Stimulated activated CD8-positive, alpha-beta memory T cell treated with anti-CD3 and anti-CD28 coated beads, Interleukin-7, amount 100 ng/mL, for 1 hour (primary cell): Measurements from ENCODE around the gene BLM.
"Not testable (repeated sequence)": the region's sequence is repeated elsewhere in the genome, so short reads cannot be mapped to it uniquely, and the experiment has no call there.

ENCODE experiments used
- DNase-seq, 2 donors: peaks; one replicate each; pipeline ENCODE4 v3.0.0-alpha.2; 2020; ENCODE audit warnings: low read depth in 2 of 2

The BLM gene

GRCh38 chr15:90735923-90736322 is 18.8 kb downstream of the BLM start:
- no peak for DNase-seq

GRCh38 chr15:90740545-90740944 is 23.4 kb downstream of the BLM start:
- DNase-seq: not testable (repeated sequence)

- DNase-seq: no peak
Observed at GRCh38 chr15:90742087-90742486, 24.9 kb downstream of the BLM start.

GRCh38 chr15:90743407-90743806 is 26.3 kb downstream of the BLM start:
- DNase-seq: no peak

GRCh38 chr15:90744759-90745402 is 27.7 kb downstream of the BLM start:
- no peak for DNase-seq

- no peak for DNase-seq
Observed at GRCh38 chr15:90749754-90750153, 32.6 kb downstream of the BLM start.

GRCh38 chr15:90750186-90750585 is 33.0 kb downstream of the BLM start:
- DNase-seq: no peak

- DNase-seq: no peak
Observed at GRCh38 chr15:90751300-90751825, 34.2 kb downstream of the BLM start.

- no peak for DNase-seq
Observed at GRCh38 chr15:90756916-90757315, 39.8 kb downstream of the BLM start.

- DNase-seq: no peak
Observed at GRCh38 chr15:90757461-90757860, 40.3 kb downstream of the BLM start.

- DNase-seq: no peak
Observed at GRCh38 chr15:90760661-90761232, 43.6 kb downstream of the BLM start.

GRCh38 chr15:90761629-90762028 is 44.5 kb downstream of the BLM start:
- DNase-seq: no peak

- no peak for DNase-seq
Observed at GRCh38 chr15:90762109-90762508, 45.0 kb downstream of the BLM start.

- DNase-seq: no peak
Observed at GRCh38 chr15:90763366-90764099, 46.4 kb downstream of the BLM start.

- DNase-seq: no peak
Observed at GRCh38 chr15:90765531-90765930, 48.4 kb downstream of the BLM start.

GRCh38 chr15:90765966-90766365 is 48.8 kb downstream of the BLM start:
- DNase-seq: no peak

GRCh38 chr15:90769375-90769774 is 52.2 kb downstream of the BLM start:
- DNase-seq: no peak

GRCh38 chr15:90773485-90773884 is 56.3 kb downstream of the BLM start:
- no peak for DNase-seq

- DNase-seq: no peak
Observed at GRCh38 chr15:90774731-90775514, 57.8 kb downstream of the BLM start.

- no peak for DNase-seq
Observed at GRCh38 chr15:90780916-90781315, 63.8 kb downstream of the BLM start.

GRCh38 chr15:90782442-90782841 is 65.3 kb downstream of the BLM start:
- no peak for DNase-seq

GRCh38 chr15:90787881-90788280 is 70.7 kb downstream of the BLM start:
- no peak for DNase-seq
